Measurements from ENCODE around the gene THAP7.

The THAP7 gene

DNA sequence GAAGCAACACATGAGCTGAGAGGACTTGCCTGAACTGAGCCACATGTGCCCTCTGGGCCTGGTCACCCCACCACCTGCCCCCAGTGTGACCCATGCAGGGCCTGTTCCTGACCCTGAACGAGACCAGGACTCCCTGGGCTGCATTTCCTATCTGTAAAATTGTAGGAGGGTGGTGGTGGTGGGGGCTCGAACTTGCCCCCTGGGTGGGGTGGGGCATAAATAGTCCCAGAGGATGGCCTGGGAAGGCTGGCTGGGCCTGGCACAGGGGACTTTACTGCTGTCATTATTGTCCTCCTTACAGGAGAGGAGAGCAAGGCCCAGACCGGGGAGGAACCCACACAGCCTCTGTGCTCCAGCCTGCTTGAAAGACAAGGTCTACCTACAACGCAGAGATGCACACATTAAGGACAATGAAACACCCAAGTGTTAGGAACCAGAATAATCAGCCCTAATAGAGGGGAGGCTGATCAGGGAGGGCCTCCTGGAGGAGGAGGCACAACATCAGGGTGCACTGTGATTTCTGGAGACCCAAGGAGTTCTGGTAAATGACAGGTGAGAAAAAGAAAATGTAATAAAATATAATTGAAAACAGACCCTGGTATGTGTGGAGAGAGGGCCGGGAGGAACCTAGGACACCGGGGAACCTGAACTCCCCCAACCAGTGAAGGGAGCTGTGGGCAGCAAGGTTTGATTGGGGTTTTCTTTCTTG is 37.7 kb downstream of the THAP7 start:
- no peak for DNase-seq (ENCODE audit: low read depth)

GRCh38 chr22:20963201-20964052 is 38.5 kb downstream of the THAP7 start:
- DNase-seq (ENCODE audit: low read depth) = no peak

- DNase-seq (ENCODE audit: low read depth) = no peak
These were observed 39.4 kb downstream of the THAP7 start for GRCh38 chr22:20962491-20962945.

GRCh38 chr22:20960609-20961008 is 41.3 kb downstream of the THAP7 start:
- DNase-seq (ENCODE audit: low read depth) = no peak

DNA sequence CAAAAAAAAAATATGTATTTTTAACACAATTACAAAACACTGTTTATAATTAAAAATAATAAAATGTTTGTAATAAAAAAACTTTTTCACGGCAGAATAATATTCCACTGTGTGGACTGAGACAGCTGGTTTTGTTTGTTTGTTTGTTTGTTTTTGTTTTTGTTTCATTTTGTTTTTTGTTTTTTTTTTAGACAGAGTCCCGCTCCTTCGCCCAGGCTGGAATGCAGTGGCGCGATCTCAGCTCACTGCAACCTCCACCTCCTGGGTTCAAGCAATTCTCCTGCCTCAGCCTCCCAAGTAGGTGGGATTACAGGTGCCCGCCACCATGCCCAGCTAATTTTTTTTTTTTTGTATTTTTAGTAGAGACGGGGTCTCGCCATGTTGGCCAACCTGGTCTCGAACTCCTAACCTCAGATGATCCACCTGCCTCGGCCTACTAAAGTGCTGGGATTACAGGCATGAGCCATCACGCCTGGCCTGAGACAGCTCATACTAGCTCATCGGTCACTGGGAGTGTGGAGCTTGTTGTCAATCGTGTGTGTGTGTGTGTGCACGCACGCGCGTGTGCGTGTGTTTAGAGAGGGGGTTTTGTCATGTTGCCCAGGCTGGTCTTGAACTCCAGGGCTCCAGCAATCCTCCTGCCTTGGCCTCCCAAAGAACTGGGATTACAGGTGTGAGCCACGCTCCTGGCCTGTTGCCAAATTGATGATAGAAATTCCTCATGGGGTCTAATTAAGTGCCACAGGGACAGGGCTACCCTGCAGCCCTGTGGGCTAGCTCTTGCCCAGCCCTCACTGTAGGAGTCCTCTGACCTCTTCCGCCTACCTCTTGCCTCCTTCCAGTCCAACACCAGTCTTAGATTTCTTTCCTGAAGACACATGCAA is 42.1 kb downstream of the THAP7 start:
- no peak for DNase-seq (ENCODE audit: low read depth)

GRCh38 chr22:20957683-20958431 is 44.1 kb downstream of the THAP7 start:
- no peak for DNase-seq (ENCODE audit: low read depth)

DNA sequence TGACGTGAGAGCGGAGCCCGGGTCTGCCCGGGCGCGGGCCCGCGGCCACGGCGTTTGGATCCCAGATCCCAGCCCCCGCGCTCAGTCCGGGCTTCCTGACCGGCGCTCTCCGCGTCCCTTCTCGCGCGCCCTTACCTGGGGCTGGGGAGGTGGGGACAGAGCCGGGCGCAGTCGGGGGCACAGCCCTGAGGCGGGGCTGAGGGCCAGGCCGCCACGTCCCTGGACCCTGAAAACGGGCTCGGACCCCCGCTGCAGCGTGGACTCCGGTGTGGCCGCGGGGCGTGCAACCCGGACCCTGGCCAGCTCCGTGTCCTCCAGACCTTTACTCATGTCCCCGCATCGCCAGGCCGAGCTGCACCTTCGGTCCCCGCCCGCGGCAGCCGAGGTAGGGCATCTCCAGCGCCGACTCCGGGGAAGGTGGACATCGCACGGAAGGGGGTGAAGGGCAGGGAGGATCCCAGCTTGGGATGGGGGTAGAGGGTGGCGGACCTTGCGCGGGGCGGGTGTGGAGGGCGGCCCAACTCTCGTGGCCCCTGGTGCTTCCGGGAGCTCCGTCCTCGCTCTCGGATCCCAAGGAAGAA is 44.7 kb downstream of the THAP7 start:
- DNase-seq (ENCODE audit: low read depth) = no peak

DNA sequence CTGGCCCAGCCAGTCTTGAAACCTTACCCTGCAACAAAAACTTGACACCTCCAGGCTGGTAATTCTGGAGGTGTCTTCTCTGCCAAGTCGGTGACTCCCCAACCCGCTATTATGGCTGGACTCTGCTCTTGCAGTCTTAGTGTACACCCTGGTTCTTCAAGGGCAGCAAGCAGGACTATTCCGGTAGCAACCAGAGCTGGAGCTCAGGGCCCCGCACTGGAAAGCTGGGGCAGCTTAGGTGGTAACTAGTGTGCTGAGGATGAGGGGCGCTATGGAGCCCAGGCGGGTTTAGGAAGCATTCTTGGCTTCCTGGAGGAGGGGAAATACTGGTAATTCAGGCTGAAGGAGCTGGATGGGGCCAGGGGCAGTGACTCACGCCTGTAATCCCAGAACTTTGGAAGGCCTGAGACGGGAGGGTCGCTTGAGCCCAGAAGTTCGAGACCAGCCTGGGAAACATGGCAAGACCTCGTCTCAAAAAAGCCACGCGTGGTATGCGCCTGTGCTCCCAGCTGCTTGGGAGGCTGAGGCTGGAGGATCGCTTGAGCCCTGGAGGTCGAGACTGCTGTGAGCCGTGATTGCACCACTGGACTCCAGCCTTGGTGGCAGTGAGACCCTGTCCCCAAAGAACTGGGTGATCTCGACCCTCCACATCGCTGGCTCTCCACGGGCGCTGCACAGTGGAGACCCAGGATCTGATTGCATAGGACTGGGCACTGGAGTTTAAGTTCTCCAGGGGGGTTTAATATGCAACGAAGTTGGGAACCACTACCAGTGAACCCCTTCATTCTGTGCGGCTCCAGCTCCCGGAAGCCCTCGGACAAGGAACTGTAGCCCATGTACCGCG is 45.4 kb downstream of the THAP7 start:
- DNase-seq (ENCODE audit: low read depth) = no peak

DNA sequence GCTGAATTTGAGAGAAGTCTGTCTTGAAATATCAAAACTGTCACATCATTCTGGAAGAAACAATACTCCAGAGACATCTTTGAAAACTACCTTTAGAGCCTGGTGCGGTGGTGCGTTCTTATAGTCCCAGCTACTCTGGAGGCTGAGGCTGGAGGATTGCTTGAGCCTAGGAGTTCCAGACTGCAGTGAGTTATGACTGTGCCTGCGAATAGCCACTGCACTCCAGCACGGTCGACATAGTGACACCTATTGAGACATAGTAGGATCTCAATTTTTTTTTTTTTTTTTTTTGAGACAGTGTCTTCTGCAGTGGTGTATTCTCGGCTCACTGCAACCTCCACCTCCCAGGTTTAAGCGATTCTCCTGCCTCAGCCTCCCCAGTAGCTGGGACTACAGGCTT is 46.4 kb downstream of the THAP7 start:
- DNase-seq (ENCODE audit: low read depth) = no peak

GRCh38 chr22:20953668-20954500 is 48.0 kb downstream of the THAP7 start:
- DNase-seq (ENCODE audit: low read depth) = no peak

- no peak for DNase-seq (ENCODE audit: low read depth)
These were observed 48.6 kb downstream of the THAP7 start for GRCh38 chr22:20953342-20953608.

DNA sequence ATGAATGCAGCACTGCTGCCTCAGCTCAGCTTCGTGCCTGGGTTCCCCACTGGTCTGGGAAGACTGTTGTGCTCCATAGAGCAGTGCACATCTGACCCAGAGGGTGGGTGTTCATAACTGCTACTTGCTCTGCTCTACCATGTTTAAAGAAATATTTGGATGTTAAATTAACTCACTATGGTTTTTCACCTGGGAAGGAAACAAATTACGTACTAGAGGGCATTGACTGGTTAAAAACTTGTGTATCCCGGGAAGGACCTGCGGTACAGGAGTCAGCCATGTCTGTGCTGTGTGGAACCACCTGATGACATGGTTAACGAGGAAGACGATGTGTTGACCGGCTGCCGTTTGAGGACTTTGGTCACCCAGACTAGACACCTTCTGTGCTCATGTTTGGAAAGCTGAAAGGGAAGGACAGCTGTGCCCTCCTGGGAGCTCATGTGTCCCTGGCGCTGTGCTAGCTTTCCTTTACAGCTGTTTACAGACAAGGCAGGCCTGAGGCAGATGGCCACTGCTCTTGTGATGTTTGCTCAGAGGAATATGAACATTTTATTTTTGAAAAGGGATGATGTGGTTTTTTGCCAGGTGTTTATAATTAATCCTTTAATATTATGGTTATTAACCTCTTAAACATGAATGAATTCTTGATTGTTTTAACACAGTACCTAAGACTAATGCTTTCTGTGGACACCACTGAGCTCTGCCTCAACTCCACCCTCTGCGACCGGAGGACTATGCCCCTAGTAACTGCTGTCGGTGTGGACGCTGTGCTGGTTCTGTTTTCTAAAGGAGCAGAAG is 49.2 kb downstream of the THAP7 start:
- no peak for DNase-seq (ENCODE audit: low read depth)

DNA sequence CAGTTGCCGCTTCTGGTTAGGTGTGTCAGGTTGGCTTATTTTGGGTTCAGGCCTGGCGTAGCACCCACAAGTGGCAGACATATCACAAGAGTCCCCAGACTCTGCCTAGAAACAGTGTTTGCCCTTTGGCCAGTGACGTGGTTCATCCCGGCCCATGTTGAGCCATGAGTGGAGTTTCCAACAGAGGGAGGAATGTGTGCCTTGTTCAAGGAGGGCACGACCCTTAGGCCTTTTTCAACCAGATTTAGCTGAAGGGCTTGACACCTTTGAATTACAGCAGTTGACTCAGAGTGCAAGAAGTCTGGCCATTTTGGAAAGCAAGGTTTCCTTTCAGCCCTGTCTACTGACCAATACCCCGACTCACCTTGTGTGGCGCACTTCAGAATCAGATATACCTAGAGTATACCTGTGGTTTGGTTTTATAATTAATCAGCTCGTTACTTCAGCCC is 50.0 kb downstream of the THAP7 start:
- no peak for DNase-seq (ENCODE audit: low read depth)

GRCh38 chr22:20951151-20951931 is 50.6 kb downstream of the THAP7 start:
- no peak for DNase-seq (ENCODE audit: low read depth)

DNA sequence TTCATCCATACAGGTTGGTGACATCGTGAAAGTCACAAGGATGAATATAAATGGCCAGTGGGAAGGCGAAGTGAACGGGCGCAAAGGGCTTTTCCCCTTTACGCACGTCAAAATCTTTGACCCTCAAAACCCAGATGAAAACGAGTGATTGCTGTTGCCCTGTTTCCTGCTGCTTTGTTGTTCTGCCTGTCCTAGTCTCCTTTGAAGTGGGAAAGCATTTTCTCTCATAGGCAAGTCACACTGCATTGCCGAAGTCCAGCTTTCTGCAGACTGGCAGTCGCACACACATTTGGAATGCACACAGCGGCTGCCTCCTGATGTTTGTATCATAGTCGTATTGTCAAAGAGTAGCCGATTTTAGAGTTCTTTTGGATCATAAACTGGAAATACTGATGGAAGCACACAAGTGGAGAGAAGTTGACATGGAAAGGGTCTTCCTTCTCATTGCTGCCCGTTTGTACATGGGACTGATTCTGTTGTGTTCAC is 52.2 kb downstream of the THAP7 start:
- DNase-seq (ENCODE audit: low read depth) = no peak

Data from stimulated activated CD8-positive, alpha-beta memory T cell treated with anti-CD3 and anti-CD28 coated beads, Interleukin-15, amount 100 ng/mL, for 1 hour (primary cell).